ENCODE data around the gene CDC42EP4. TPM values are rescaled to one million over a fixed set of nuclear protein-coding genes. Genes with fewer than 3 reads are reported as not detected.
A peak's percentile ranks its signal among the peaks of the same experiment; 100 is the strongest.

The CDC42EP4 gene
- total and polyA plus RNA-seq, 9 of the 15 experiments (the other 6 are each of a cell fraction or from before 2014, with no cell fraction given) = 0.65 to 20.8 (median 12.3) TPM

DNA sequence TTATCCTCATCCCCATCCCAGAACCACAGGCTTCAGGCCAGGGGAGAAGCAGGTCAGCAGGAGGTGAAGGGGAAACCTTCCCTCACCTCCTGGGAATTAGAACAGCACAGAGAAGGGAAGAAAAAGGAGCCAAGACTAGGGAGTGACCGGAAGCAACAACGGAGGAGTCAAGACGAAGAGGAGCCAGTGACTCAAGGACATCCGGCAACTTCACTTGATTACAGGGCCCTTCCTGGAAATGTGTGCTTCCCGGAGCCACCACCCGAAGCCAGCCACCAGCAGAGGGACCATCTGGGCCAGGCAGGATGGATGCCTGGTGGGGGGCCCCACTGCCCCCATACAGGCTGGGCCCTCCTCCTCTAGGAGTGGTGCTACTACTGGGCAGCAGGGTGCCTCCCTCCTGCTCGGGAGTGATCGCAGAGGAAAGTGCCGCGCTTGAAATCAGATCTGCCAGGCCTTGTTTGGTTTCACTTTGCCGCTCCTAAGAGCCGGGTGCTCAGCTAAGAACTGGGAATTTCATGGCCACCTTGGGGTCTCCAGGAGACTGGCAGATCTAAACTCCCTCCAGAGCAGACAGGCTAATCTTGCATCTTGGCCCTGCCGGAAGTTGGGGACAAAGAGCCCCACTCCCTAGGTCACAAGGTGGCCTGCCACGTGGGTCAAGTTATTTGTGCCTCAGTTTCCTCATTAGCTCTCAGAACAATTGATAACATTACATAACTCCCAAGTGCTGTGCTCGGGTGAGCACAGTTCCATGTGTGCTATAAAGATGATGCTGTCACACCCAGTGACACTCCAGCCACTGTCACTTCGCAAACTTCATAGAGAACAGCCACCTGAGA lies 6.6 kb downstream of the CDC42EP4 start (continued):
- TF ChIP-seq E2F8 (IDR thresholded peaks at IDR 0.05; ENCODE audit: low read depth, partially characterized antibody) (peak; percentile 35), REST (IDR thresholded peaks at IDR 0.05; ENCODE audit: borderline replicate concordance) (peak; percentile 43), REST (CRISPR knock-in tag; IDR thresholded peaks at IDR 0.05; ENCODE audit: low read depth) (no peak), E2F5 (CRISPR knock-in tag; IDR thresholded peaks at IDR 0.05) (no peak), ZNF146 (CRISPR knock-in tag; IDR thresholded peaks at IDR 0.05; ENCODE audit: unreplicated experiment) (no peak), MYNN (IDR thresholded peaks at IDR 0.05) (no peak; the same call in 1 of the 2 replicates), MYNN (CRISPR knock-in tag; IDR thresholded peaks at IDR 0.05) (no peak), POLR2G (IDR thresholded peaks at IDR 0.05; ENCODE audit: low read depth, low read length) (peak; percentile 76), RBM17 (IDR thresholded peaks at IDR 0.05; ENCODE audit: borderline replicate concordance, low read depth, low read length) (no peak)
- TF ChIP-seq, protein P1, sequence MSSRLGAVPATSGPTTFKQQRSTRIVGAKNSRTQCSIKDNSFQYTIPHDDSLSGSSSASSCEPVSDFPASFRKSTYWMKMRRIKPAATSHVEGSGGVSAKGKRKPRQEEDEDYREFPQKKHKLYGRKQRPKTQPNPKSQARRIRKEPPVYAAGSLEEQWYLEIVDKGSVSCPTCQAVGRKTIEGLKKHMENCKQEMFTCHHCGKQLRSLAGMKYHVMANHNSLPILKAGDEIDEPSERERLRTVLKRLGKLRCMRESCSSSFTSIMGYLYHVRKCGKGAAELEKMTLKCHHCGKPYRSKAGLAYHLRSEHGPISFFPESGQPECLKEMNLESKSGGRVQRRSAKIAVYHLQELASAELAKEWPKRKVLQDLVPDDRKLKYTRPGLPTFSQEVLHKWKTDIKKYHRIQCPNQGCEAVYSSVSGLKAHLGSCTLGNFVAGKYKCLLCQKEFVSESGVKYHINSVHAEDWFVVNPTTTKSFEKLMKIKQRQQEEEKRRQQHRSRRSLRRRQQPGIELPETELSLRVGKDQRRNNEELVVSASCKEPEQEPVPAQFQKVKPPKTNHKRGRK (tag; IDR thresholded peaks at IDR 0.05) = no peak
